Posterior cingulate gyrus (tissue), 11 donors: Measurements from ENCODE around the gene ECI1.
"Not testable (repeated sequence)": the region's sequence is repeated elsewhere in the genome, so short reads cannot be mapped to it uniquely, and the experiment has no call there.

Source experiments
- DNase-seq, 10 donors: peaks; one replicate each; pipeline versions ENCODE4 v3.0.0 to v3.0.0-alpha.2; 2020 to 2021; ENCODE audit warnings: mixed read lengths in 3 of 10
- intact Hi-C: fragments of 100-400 bp; cut with DNase I; formaldehyde crosslinking; loops from one replicate; pipeline ENCODE4 v1.15.1; 2023

Gene ECI1

GRCh38 chr16:2213817-2214718 is 37.3 kb downstream of the ECI1 start:
- intact Hi-C loops: no loop called here
- peak in 2 of 10 donors; percentile 19 to 81 for DNase-seq

- intact Hi-C loops: no loop called here
- DNase-seq: peak in 1 of 10 donors; percentile 9
Observed at GRCh38 chr16:2212362-2213324, 38.7 kb downstream of the ECI1 start.

GRCh38 chr16:2211923-2212347 is 39.5 kb downstream of the ECI1 start:
- peak in 1 of 10 donors; percentile 6 for DNase-seq
- intact Hi-C loops: no loop called here

GRCh38 chr16:2210386-2211365 is 40.7 kb downstream of the ECI1 start, which contains the start of gene BRICD5:
TSS of gene BRICD5 (minus strand) at chr16:2210863. CDS start at chr16:2210833, 30 bp downstream.
- intact Hi-C loops: no loop called here
- DNase-seq: peak in 1 of 10 donors; percentile 11

- DNase-seq: peak in 1 of 10 donors; percentile 7
- intact Hi-C loops: no loop called here
Observed at GRCh38 chr16:2210009-2210332, 41.4 kb downstream of the ECI1 start.

- peak in 1 of 10 donors; percentile 6 for DNase-seq
- intact Hi-C loops: loop anchor here (5.0 kb wide), 1 partner anchor 52 kb away; the partner anchor contains the start of gene TRAF7
Observed at GRCh38 chr16:2209258-2210008, 42.0 kb downstream of the ECI1 start.

- intact Hi-C loops: loop anchor here (5.0 kb wide), 1 partner anchor 51 kb away; the partner anchor contains the start of gene TRAF7
- DNase-seq: no peak
Observed at GRCh38 chr16:2208772-2209171, 42.6 kb downstream of the ECI1 start.

- DNase-seq: peak in 2 of 10 donors; percentile 11 to 72
- intact Hi-C loops: loop anchor here (5.0 kb wide), 1 partner anchor 51 kb away; the partner anchor contains the start of gene TRAF7
Observed at GRCh38 chr16:2208308-2208707, 43.1 kb downstream of the ECI1 start.

GRCh38 chr16:2207872-2208271 is 43.5 kb downstream of the ECI1 start:
- intact Hi-C loops: loop anchor here (5.0 kb wide), 1 partner anchor 51 kb away; the partner anchor contains the start of gene TRAF7

GRCh38 chr16:2206780-2207433 is 44.5 kb downstream of the ECI1 start:
- DNase-seq: peak in 2 of 10 donors; percentile 9 to 72
- intact Hi-C loops: loop anchor here (5.0 kb wide), 1 partner anchor 50 kb away; the partner anchor contains the start of gene TRAF7

More at GRCh38 chr16:2207872-2208271, 43.5 kb downstream of the ECI1 start:
- DNase-seq: no peak

- intact Hi-C loops: loop anchor here (5.0 kb wide), 1 partner anchor 49 kb away; the partner anchor contains the start of gene TRAF7
- DNase-seq: peak in 1 of 10 donors; percentile 10
Observed at GRCh38 chr16:2206420-2206779, 45.0 kb downstream of the ECI1 start.

- peak in 2 of 10 donors; percentile 34 to 73 for DNase-seq
- intact Hi-C loops: loop anchor here (1.0 to 5.0 kb wide), 2 partner anchors 49 to 62 kb away; partner anchors contain the start of genes RNPS1 and TRAF7
Observed at GRCh38 chr16:2205967-2206313, 45.4 kb downstream of the ECI1 start.

GRCh38 chr16:2205104-2205966 is 46.1 kb downstream of the ECI1 start, which contains the start of gene MLST8:
TSS of gene MLST8 (plus strand) at chr16:2205454. CDS start at chr16:2206086, 632 bp downstream.
- DNase-seq: peak; percentile 75 to 97 (median 84)
- intact Hi-C loops: loop anchor here (1.0 to 5.0 kb wide), 2 partner anchors 48 to 63 kb away; partner anchors contain the start of genes RNPS1 and TRAF7

- DNase-seq: peak in 2 of 10 donors; percentile 62 to 83
- intact Hi-C loops: loop anchor here (1.0 to 5.0 kb wide), 2 partner anchors 47 to 64 kb away; partner anchors contain the start of genes RNPS1 and TRAF7
Observed at GRCh38 chr16:2204416-2205103, 46.8 kb downstream of the ECI1 start.

GRCh38 chr16:2203119-2203688 is 48.2 kb downstream of the ECI1 start:
- DNase-seq, intact Hi-C loops: not testable (repeated sequence)

- intact Hi-C loops: no loop called here
- DNase-seq: no peak
Observed at GRCh38 chr16:2200313-2200712, 51.1 kb downstream of the ECI1 start.
